PC-3 (cell line): ENCODE data around the gene CSNK1G1.

ENCODE experiments used
- CTCF ChIP-seq: fragments of 300-600 bp; sonication (generic); conservative IDR thresholded peaks from 2 replicates; pipeline ENCODE4 v1.5.1; 2017; ENCODE audit warnings: antibody characterized with exemption, low read depth, mild to moderate bottlenecking, low read length
- EZH2 ChIP-seq: fragments of 300-600 bp; sonication (generic); IDR thresholded peaks from one replicate; pipeline ENCODE4 v1.6.1; 2017; ENCODE audit warnings: antibody characterized with exemption, mild to moderate bottlenecking, low read length; ENCODE audit not compliant: unreplicated experiment
- EZH2phosphoT487 ChIP-seq: fragments of 300-600 bp; sonication (generic); IDR thresholded peaks from 2 replicates; pipeline ENCODE4 v1.6.1; 2018; ENCODE audit warnings: mild to moderate bottlenecking, antibody characterized with exemption, low read length, borderline replicate concordance

DNA sequence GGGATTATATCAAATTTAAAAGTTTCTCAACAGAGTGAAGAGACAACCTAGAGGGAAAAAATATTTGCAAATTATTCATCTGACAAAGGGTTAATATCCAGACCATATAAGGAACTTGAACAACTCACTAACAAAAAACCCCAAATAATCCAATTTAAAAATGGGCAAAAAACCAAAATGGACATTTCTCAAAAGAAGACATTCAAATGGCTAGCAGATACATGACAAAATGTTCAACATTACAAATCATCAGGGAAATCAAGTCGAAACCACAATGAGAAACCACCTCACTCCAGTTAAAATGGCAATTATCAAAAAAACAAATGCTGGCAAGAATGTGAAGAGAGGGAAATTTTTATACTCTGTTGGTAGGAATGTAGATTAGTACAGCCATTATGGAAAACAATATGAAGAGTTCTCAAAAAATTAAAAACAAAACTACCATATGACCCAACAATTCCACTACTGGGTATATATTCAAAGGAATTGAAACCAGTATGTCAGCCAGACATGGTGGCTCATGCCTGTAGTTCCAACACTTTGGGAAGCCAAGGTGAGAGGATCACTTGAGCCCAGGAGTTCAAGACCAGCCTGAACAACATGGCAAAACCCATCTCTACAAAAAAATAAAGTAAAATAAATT, 88.5 kb downstream of the CSNK1G1 start:
- TF ChIP-seq CTCF (no peak), EZH2phosphoT487 (no peak), EZH2 (no peak)
